Measurements from ENCODE around the gene GABRG2.
"Not testable (repeated sequence)": the region's sequence is repeated elsewhere in the genome, so short reads cannot be mapped to it uniquely, and the experiment has no call there.

GABRG2 gene

DNA sequence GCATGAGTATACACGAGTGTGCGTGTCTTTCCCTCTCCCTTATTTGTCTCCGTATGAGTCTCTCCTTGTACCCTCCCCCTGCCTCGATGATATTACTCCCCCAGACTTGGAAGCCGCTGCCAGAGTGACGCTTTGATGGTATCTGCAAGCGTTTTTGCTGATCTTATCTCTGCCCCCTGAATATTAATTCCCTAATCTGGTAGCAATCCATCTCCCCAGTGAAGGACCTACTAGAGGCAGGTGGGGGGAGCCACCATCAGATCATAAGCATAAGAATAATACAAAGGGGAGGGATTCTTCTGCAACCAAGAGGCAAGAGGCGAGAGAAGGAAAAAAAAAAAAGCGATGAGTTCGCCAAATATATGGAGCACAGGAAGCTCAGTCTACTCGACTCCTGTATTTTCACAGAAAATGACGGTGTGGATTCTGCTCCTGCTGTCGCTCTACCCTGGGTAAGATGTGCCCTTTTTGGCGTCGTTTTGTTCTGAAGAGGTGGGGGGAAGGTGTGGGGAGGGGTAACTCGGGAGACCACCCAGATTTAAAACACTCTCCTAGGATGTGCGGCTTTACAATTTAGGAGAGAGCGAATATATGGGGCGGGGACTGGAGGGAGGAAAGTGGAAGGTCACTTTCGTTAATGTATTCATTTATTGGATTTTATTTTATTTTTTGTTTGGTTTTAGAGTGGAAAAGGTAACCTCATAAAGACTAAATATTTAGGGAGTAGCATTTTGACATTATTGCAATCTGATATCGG lies at the start of gene GABRG2:
TSS of gene GABRG2 (plus strand) at position 119 of the 757 bp plus-strand sequence. CDS start at position 346, 227 bp downstream.
- no peak for DNase-seq

DNA sequence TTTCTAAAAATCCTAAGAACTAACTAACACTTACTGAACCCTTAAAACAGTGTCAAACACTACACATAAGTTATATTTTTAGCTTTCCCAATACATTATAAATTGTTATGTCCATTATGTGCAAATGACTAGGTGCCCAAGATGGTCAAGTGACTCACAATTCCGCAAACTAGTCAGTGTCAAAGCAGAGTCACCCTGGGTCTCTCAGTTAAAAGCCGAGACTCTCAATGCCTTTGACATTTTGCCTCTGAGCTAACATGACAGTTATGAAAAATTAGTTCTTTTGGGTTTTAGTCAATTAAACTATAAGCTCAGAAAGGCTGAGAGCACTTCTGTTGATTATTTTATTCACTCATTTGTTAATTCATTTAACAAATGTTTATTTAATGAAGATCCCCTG lies 42.3 kb upstream of the GABRG2 start:
- no peak for DNase-seq

DNA sequence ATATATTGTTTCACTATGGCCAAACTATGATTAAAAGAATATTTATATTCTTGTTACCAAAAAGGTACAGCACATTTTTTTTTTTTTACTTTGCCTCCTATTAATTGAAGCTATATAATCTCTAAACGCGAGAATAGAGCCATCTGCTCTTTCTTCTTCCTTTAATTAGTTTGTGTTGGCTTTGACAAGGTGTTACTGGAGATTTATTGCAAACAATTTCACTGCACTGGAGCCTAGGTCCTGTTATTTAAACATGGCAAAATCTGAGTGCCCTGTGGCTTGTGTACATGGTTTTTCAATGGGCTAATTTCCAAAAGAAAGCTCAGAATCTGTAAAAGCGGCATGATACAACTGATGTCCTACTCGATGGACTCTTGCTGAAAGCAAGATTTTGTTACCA lies 40.8 kb upstream of the GABRG2 start:
- no peak for DNase-seq

DNA sequence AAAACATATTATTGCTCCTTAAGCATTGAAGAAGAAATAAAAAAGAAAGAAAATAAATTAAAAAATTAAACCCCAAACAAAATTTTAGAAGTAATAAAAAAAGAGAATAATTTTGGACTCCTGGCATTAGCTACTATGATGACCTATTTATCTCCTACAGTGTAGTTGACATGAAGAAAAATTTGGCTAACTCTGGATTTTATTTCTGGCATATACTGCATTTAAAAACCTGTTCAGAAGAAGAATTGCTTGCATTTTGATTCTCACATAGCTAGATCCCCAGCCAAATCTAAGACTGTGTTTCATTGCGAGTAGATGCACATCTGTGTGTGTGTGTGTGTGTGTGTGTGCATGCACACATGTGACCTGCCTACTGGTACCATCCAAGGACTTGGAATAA lies 30.1 kb upstream of the GABRG2 start:
- no peak for DNase-seq

DNA sequence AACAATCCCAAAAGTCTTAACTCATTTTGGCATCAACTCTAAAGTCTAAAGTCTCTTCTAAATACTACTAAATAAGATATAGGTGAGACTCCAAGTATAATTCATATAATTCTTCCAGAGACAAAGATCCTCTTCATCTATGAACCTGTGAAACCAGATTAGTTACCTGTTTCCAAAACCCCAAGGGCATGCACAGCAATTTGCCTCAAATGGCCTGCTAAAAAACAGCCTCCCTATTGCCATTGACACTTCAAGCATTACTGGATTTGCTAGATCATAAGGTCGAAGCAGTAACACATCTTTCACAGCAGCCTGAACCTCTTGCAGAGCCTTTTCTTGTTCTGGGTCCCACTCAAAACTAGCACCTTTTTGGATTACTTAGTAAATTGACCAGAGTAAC lies 20.3 kb upstream of the GABRG2 start:
- DNase-seq, result no peak

DNA sequence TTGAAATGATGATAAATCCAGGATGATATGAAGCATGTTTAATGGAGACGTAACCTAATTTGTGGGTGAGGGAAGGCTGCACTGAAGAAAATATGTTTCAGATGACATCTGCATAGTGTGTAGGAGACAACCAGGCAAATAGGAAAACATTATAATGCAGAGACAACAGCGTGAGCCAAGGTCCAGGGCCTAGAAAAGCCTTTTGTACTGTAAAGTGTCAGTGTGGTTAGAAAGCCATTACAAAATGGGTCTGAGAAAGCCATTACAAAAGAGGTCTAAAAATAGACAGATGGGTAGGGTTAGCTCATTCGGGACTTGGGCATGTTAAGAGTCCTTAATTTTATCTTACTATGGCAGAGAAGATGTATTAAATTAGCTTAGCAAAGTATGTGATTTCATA lies 14.9 kb upstream of the GABRG2 start:
- DNase-seq, result no peak

DNA sequence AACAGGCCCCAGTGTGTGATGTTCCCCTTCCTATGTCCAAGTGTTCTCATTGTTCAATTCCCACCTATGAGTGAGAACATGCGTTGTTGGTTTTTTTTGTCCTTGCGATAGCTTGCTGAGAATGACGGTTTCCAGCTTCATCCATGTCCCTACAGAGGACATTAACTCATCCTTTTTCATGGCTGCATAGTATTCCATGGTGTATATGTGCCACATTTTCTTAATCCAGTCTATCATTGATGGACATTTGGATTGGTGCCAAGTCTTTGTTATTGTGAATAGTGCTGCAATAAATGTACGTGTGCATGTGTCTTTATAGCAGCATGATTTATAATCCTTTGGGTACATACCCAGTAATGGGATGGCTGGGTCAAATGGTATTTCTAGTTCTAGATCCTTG lies 12.5 kb upstream of the GABRG2 start:
- not testable (repeated sequence) for DNase-seq

DNA sequence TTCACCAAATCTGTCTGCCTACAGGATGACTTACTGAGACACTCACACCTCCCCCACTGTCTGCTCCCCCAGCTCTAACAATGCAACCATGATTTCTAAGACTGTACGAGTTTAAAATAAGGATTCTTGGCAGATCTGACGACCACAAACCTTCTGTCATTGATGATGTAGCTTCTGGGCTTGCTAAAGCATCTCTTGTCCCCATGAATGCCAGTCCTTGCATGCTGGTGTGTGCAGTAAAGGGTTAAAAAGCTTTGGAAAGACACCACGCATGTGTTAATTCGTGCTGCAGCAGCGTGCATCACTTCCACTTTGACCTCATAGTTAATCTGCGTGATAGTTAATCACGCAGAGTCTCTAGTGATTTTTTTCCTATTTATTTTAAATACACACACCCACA lies 411 bp upstream of the GABRG2 start:
- no peak for DNase-seq

DNA sequence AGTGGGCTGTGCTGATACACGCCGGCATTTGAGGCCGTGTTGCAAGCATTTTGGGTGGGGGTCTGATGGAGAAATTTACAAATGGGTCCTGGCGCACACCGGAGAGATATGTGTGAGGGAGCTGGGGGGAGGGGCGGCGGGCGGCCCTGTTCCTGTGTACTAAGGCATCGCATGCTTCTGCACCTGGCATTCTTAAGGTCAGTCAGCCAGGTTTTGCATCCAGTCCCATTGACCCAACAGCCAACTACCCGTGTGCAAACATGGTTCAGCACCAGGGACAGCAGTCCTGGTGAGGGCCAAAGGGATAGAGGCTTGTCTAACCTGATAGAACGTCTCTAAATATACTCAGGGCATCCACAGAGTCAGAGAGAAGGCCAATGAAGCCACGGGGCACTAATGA lies 839 bp downstream of the GABRG2 start:
- DNase-seq, result no peak

DNA sequence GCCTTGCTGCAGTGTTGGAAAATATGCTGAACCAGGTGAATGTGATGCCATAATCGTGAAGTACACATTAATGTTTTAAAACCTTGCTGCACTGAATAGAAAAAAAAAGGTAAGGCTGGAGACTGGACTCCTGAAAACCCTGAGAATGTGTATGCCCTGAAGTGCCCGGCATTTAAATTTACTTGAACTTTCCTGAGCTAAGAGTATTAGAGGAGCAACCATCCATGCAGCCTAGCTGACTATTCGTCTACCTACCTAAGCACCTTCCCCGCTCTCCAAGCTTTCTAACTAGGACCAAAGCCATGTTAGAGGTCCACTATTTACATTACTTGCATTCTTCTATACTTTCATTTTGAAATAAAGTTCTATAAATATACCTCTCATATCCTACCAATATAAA lies 1.4 kb downstream of the GABRG2 start:
- no peak for DNase-seq

DNA sequence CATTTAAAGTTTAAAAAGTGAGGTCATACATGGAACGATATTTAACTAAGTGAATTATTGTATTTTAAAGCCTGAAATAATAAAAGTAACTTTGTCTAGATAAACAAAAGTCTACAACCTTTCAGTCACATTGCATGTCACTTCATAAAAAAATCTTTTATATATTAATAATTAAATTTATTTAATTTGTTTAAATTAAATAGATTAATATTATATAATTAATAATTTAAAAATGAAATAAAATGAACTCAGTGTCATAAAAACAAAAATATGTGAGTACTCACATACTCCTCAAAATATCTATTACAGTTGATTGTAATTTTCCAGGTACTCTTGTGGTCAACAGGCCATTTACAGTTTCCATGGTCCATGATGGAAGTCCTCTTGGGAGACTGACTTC lies 11.2 kb downstream of the GABRG2 start:
- DNase-seq, result no peak

DNA sequence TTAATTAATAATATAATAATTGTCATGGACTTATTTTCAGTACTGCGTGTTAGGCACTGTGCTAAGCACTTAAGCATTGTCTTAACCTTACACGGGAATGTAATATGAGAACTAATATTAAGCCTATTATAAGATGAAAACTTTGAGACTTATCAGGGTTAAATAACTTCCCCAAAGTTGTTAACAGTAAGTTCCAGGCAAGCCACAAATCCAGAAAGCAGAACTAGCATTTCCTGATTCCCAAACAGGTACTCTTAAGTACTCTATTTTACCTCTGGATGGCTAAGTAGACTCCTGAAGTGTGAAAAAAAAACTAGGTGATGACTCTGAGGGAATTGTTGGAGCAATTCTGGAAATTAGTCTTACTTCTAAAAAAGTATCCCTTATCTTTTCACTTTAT lies 23.8 kb downstream of the GABRG2 start:
- DNase-seq, result no peak

DNA sequence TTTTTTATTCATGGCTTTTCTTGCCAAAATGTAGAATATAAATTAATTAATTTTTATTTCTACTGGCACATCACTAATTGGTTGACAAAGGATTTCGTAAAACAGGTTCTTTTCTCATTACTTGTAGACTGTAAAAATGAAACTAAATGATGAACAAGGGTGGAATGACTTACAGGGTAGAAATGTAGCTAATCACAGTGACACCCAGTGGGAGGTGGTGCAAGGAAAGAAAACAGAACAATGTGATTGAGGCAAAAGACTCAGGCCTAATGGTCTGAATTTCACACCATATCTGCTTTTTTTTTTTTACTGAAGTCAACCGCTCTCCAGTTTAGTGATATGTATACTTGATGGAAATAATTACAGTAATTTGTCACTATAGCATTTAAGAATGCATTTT lies 28.9 kb downstream of the GABRG2 start:
- DNase-seq, result no peak

DNA sequence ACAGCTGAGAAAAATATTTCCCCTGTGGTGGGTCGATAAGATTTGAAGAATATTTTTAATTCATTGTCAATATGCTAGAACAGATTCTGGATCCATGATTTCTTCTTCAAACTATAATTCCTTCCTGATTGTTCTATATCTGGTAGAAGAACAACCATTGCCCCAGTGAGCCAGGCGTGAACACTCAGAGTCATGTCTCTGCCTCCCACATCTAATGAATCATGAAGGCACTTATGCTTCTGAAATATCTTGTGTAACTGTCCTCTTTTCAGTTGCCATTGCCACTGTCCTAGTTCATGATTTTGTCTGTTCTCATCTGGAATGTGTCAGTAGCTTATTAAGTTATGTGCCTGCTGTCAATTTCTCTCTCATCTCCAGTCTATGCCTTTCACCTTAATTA lies 40.0 kb downstream of the GABRG2 start:
- no peak for DNase-seq

DNA sequence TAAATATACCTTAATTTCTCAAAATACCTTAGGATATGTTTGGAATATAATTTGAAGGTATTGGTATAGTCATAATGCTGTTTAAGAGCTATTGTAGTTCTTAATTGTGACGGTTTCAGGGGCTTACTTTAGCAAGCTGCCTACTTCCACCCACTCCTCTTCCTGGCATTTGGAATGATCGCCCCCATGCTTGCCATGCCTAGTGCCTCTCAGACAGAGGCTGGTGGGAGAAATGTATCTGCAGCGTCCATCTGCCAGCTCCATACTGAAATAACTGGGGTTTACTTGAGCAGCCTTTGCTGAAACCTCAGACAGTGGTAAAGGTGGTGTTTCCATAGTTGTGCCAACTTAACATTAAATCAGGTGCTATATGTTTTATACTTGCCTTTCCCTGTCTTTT lies 52.2 kb downstream of the GABRG2 start:
- no peak for DNase-seq

DNA sequence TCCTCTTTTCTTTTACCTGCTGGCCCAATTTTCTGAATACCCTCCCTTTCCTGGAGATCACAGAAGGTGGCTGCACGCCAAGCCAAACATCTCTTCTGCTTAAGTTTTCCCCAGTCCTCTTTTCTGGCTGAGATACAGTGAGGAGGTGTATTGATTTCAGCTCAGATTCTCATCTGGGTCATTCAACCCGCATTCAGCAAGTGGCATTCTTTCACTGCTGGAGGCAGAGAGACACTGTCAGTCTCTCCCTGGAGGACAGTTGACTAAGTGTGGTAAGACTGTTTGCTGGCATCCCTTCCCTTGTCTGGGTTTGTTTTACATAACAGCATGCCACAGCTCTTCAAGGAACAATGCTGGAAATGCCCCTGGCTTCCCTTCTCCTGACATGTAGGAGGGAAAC lies 60.5 kb downstream of the GABRG2 start:
- no peak for DNase-seq

DNA sequence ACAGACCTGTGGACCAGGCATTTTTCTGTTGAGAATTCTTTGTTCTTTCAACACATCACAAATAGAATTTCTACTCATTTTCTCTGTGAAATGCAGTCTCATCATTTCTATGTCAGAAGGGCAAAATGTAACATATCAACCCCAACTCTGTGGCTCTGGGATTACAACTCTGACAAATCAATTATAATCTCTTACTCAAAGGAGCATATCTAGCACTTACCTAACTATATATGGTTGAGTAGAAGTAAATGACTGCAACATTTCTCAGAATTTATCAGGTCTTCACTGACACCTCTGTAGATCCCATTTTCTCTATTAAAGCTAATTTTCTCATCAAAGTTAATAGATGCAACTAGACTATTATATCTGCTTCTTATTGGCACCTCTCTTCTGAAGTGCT lies 64.8 kb downstream of the GABRG2 start:
- no peak for DNase-seq

DNA sequence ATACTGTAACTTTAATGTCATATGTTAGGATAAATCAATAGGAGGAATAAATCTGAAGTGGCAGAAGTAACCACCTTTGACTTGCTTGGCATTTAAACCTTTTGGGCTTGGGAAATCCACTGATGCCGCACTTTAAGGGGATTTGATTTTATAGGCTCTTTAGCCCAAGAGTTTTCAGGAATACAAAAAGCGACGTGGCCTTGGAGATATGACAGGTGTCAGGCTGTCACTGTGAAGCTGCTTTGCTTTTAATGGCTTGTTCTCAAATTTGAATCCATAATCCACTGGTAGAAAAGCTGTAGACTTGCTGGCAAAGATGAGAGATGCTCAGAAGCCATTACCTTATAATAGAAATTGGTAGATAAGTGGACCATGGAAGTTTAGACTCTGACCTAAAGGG lies 71.6 kb downstream of the GABRG2 start:
- DNase-seq, result no peak

DNA sequence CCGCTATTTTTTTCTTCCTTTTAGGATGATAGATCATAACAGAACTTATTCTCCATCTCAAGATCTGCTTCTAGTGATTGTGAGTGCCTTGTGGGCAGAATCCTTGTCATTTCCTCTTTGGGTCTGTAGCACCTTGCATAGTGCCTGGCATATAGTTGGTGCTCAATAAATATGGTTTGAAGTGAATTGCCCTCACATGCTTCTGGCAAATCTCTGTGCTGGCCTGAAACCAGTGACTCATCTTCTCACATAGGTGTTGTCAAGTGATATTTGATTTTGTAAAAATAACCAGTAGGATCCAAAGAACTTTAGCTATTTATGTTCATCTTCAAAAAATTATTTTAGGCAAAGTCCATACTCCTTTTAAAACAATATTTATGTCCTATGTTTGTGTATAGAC lies 86.7 kb downstream of the GABRG2 start:
- no peak for DNase-seq

DNA sequence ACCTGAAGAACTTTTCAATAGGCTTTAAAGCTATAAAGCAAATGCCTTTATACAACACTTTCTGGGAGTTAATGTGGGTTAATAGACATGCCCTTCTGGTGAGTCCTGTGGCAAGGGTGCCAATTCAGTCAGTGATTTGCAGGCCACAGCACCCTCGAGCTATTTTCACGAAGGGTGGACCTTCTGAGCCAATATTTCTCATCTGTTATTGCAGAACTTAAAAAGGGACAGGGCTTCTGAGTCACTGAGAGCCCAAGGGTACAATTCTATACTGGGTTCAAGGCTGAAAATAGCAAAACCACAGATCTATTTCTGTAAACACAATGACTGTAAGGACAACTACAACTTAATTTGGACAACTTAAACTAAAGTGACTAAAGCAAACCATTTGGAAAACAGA lies 92.8 kb downstream of the GABRG2 start:
- no peak for DNase-seq

DNA sequence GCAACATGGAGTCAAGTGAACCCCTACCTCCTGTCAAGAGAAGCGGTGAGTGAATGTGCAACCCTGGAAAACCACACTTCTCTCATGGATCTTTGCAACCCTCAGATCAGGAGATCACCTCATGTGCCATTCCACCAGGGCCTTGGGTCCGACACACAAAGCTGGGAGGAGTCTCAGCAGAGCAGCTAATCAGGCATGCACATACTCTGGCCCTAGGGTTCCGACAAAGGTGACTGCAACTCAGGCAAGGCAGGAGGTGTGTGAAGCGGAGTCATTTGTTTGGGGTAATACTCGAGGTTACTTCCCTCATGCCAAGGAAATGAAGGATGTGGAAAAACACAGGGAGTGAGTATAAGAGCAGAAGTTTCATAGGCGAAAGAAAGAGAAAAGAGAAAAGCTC lies 96.1 kb downstream of the GABRG2 start:
- no peak for DNase-seq

DNA sequence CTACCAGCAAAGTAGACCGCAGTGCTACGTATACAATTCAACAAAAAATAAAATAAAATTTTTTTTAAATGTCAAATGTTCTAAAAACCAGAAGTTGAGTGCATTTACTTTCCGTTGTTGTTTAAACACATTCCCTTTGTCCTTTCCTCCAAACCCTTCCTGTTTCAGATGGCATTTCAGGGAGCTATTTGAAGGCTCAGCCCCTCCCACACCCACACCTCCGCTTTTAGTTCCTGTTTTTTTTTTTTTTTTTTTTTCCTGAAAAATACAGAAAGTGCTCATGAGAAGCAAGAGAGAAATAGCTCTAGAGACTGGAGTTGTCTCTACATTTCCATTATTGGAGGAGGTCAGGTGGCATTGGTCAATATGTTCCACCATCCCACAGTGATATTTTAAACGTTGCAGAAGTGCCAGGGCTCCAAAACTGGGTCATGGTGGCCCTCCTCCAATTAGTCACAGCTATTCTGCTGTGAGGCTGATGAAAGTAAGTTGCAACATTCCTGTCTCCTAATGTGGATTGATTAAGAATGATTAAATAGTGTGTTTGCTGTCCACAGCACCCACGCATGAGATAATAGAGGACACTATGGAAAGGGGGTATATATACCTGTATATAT lies 106.9 kb downstream of the GABRG2 start:
- no peak for DNase-seq

DNA sequence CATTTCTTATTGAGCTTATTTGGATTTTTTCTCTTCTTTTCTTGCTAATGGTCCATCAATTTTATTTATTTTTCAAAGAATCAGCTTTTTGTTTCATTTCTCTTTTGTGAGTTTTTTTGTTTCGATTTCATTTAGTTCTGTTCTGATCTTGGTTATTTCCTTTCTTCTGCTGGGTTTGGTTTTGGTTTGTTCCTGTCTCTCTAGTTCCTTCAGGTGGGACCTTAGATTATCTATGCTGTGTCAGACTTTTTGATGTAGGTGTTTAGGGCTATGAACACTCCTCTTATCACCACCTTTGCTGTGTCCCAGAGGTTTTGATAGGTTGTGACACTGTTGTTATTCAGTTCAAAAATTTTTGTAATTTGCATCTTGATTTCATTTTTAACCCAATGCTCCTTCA lies 119.8 kb downstream of the GABRG2 start:
- no peak for DNase-seq

DNA sequence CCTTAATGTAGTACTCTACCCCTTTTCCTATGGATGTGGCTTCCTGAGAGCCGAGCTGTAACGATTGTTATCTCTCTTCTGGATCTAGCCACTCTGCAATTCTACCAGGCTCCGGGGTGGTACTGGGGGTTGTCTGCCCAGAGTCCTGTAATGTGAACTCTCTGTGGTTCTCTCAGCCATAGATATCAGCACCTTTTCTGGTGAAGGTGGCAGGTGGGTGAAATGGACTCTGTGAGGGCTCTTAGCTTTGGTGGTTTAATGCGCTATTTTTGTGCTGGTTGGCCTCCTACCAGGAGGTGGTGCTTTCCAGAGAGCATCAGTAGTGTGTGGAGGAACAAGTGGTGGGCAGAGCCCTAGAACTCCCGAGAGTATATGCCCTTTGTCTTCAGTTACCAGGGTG lies 122.1 kb downstream of the GABRG2 start:
- DNase-seq, result no peak

DNA sequence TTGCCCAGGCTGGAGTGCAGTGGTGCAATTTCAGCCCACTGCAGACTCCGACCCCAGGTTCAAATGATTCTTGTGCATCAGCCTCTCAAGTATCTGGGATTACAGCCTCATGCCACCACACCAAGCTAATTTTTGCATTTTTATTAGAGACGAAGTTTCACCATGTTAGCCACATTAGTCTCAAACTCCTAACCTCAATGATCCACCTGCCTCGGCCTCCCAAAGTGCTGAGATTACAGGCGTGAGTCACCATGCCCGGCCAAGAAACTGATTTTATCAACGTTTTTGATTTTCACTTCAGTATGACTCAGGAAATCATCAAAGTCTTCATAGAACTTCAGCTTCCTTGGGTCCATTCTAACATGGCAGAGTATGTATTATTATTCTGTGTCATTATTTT lies 125.4 kb downstream of the GABRG2 start:
- DNase-seq, result no peak

Measured in midbrain (tissue), 1 donor.